ENCODE measurements around the gene AP4B1.

The AP4B1 gene

DNA sequence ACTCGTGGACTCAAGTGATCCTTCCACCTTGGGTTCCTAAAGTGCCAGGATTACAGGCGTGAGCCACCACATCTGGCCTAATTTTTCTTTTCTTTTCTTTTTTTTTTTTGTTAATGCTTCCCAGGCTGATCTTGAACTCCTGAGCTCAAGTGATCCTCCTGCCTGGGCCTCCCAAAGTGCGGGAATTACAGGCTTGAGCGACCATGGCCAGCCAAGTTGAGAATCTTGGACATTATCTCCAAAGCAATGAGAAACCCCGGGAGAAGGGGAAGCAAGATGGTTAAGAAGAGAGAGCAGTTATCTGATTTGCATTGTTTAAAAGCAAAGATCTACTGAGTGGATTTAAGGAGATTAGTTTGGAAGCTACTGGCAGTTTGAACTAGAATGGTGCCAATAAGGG is 33.6 kb upstream of the AP4B1 start:
- DNase-seq (ENCODE audit: low read depth in 1 of 2, low spot score in 1 of 2) = no peak
- TF ChIP-seq POLR2AphosphoS5 (IDR thresholded peaks at IDR 0.05; ENCODE audit: low read depth) (no peak), CTCF (IDR thresholded peaks at IDR 0.05; ENCODE audit: insufficient read depth, low read length) (no peak)
- TF ChIP-seq, protein P1, sequence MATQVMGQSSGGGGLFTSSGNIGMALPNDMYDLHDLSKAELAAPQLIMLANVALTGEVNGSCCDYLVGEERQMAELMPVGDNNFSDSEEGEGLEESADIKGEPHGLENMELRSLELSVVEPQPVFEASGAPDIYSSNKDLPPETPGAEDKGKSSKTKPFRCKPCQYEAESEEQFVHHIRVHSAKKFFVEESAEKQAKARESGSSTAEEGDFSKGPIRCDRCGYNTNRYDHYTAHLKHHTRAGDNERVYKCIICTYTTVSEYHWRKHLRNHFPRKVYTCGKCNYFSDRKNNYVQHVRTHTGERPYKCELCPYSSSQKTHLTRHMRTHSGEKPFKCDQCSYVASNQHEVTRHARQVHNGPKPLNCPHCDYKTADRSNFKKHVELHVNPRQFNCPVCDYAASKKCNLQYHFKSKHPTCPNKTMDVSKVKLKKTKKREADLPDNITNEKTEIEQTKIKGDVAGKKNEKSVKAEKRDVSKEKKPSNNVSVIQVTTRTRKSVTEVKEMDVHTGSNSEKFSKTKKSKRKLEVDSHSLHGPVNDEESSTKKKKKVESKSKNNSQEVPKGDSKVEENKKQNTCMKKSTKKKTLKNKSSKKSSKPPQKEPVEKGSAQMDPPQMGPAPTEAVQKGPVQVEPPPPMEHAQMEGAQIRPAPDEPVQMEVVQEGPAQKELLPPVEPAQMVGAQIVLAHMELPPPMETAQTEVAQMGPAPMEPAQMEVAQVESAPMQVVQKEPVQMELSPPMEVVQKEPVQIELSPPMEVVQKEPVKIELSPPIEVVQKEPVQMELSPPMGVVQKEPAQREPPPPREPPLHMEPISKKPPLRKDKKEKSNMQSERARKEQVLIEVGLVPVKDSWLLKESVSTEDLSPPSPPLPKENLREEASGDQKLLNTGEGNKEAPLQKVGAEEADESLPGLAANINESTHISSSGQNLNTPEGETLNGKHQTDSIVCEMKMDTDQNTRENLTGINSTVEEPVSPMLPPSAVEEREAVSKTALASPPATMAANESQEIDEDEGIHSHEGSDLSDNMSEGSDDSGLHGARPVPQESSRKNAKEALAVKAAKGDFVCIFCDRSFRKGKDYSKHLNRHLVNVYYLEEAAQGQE (IDR thresholded peaks at IDR 0.05; ENCODE audit: insufficient replicate concordance, low read depth) = no peak
- Histone ChIP-seq H3K27ac (replicated peaks) (peak overlapping the region; percentile 81), H3K27me3 (ENCODE audit: insufficient read depth, poor library complexity, severe bottlenecking) (no peaks in the 10 kb centered on the region), H3K4me3 (replicated peaks; ENCODE audit: insufficient read depth, low read length) (no peak overlapping the region)

DNA sequence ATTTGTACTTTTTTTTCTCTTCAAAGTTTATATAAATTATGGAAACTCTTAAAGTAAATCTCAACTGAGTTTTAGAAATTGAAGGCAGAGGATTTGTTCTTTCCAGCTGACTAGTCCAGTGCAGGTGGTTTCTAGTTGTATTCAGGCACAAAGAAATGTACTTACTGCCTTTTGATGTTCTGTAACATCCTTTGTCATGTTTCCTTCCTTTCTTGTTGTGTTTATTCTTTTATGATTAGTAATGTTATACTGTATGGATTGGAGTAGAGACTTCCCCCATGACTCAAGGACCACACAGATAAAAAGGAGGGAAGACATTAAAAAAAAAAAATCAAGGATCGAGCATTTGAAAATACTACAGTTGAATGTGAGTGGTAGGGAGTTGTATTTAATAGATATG is 32.5 kb upstream of the AP4B1 start:
- TF ChIP-seq CTCF (IDR thresholded peaks at IDR 0.05; ENCODE audit: insufficient read depth, low read length) = no peak
- no peak for TF ChIP-seq GABPA (IDR thresholded peaks at IDR 0.05; ENCODE audit: low read depth)
- no peak for TF ChIP-seq POLR2AphosphoS5 (IDR thresholded peaks at IDR 0.05; ENCODE audit: low read depth)
- no peak for TF ChIP-seq SPI1 (IDR thresholded peaks at IDR 0.05; ENCODE audit: borderline replicate concordance, low read depth)
- TF ChIP-seq, protein P1 (IDR thresholded peaks at IDR 0.05; ENCODE audit: insufficient replicate concordance, low read depth) = no peak
- Histone ChIP-seq H3K27ac (replicated peaks) (peak overlapping the region; percentile 32), H3K4me3 (replicated peaks; ENCODE audit: insufficient read depth, low read length) (no peak overlapping the region), H3K27me3 (ENCODE audit: insufficient read depth, poor library complexity, severe bottlenecking) (no peaks in the 10 kb centered on the region)
- no peak for DNase-seq (ENCODE audit: low read depth in 1 of 2, low spot score in 1 of 2)

DNA sequence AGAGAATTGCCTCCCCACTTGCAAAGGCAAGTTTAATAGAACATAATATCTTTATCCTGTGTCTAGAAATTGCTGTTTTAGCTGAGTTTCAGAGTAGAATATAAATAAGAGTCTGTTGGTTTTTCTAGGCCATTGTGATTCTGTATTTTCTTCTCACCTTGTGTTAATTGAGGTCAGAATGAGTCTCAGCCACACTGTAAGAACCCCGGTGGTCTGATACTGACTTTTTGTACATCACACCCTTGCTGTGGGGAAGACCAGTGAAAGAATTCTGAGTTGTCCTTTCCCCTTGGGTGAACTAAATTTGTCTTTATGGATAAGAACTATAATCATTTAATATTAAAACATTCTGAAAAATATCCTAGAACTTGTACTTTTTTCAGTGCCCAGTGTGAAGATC is 31.4 kb upstream of the AP4B1 start:
- Histone ChIP-seq H3K27me3 (ENCODE audit: insufficient read depth, poor library complexity, severe bottlenecking) (no peaks in the 10 kb centered on the region), H3K4me3 (replicated peaks; ENCODE audit: insufficient read depth, low read length) (no peak overlapping the region), H3K27ac (replicated peaks) (peak overlapping the region; percentile 32)
- DNase-seq (ENCODE audit: low read depth in 1 of 2, low spot score in 1 of 2) = no peak
- TF ChIP-seq, protein P1 (IDR thresholded peaks at IDR 0.05; ENCODE audit: insufficient replicate concordance, low read depth) = no peak
- TF ChIP-seq GABPA (IDR thresholded peaks at IDR 0.05; ENCODE audit: low read depth) (no peak), SPI1 (IDR thresholded peaks at IDR 0.05; ENCODE audit: borderline replicate concordance, low read depth) (no peak), CTCF (IDR thresholded peaks at IDR 0.05; ENCODE audit: insufficient read depth, low read length) (no peak)

All from HL-60 (cell line).